Stomach (tissue), 4 donors: ENCODE measurements around the gene APH1B.

Source experiments
- EP300 ChIP-seq: sonication (generic); formaldehyde crosslinking; IDR thresholded peaks from one replicate; pipeline ENCODE4 v1.6.1; 2017; ENCODE audit warnings: antibody characterized with exemption
- POLR2A ChIP-seq, 4 donors: fragments of 450-650 bp; IDR thresholded peaks; one replicate each; pipeline ENCODE4 v1.6.1; 2016; ENCODE audit warnings: antibody characterized with exemption in 4 of 4, control low read depth in 2 of 4, mild to moderate bottlenecking in 1 of 4, moderate library complexity in 1 of 4
- POLR2AphosphoS5 ChIP-seq, 3 donors: sonication (generic); formaldehyde crosslinking; IDR thresholded peaks; one replicate each; pipeline ENCODE4 v1.6.1; 2016; ENCODE audit warnings: antibody characterized with exemption in 3 of 3
- TF ChIP-seq, protein P1 (sequence below), 7 experiments: fragments of 450-650 bp in 4 of 7; fragments of 200-600 bp in 3 of 7; sonication (generic) in 3 of 7; IDR thresholded peaks; one replicate each; pipeline ENCODE4 v1.5.1; 2016 to 2019; ENCODE audit warnings: antibody characterized with exemption in 7 of 7, control low read depth in 2 of 7, mild to moderate bottlenecking in 1 of 7

DNA sequence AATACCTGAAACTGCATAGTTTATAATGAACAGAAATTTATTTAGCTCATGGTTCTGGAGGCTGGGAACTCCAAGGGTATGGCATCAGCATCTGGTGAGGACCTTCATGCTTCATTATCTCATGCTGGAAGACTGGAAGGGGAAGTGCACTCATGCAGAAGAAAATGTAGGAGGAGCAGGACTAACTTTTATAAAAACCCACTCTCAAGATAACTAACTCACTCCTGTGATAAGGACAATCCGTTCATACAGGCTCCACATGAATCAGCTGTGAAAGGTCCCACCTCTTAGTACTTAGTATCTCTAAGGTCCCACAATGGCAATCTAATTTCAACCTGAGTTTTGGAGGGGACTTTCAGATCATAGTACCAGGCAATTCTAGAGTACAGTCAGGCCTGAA is 33.6 kb upstream of the APH1B start:
- TF ChIP-seq, protein P1, sequence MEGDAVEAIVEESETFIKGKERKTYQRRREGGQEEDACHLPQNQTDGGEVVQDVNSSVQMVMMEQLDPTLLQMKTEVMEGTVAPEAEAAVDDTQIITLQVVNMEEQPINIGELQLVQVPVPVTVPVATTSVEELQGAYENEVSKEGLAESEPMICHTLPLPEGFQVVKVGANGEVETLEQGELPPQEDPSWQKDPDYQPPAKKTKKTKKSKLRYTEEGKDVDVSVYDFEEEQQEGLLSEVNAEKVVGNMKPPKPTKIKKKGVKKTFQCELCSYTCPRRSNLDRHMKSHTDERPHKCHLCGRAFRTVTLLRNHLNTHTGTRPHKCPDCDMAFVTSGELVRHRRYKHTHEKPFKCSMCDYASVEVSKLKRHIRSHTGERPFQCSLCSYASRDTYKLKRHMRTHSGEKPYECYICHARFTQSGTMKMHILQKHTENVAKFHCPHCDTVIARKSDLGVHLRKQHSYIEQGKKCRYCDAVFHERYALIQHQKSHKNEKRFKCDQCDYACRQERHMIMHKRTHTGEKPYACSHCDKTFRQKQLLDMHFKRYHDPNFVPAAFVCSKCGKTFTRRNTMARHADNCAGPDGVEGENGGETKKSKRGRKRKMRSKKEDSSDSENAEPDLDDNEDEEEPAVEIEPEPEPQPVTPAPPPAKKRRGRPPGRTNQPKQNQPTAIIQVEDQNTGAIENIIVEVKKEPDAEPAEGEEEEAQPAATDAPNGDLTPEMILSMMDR (IDR thresholded peaks at IDR 0.05) = no peak
- TF ChIP-seq POLR2A (IDR thresholded peaks at IDR 0.05) (no peak), EP300 (no peak), POLR2AphosphoS5 (IDR thresholded peaks at IDR 0.05) (no peak)
